SU-DHL-6 (cell line): ENCODE data around the gene CLDN8.

Source experiments
- H2AFZ ChIP-seq: fragments of 200-600 bp; sonication (generic); 2 replicates; pipeline ENCODE4 v1.6.1; 2014; ENCODE audit warnings: low read depth, mild to moderate bottlenecking, moderate library complexity, mixed read lengths, antibody characterized with exemption, low read length; ENCODE audit not compliant: severe bottlenecking
- H3F3A ChIP-seq: fragments of 200-600 bp; shearing (Covaris generic); 2 replicates; pipeline ENCODE4 v1.6.0; 2016; ENCODE audit warnings: antibody characterized with exemption, mild to moderate bottlenecking; ENCODE audit not compliant: insufficient read depth
- H3K27ac ChIP-seq: fragments of 200-600 bp; sonication (generic); 2 replicates; pipeline ENCODE4 v1.5.1; 2016; ENCODE audit warnings: low read depth, mild to moderate bottlenecking, low read length, moderate library complexity, mixed read lengths
- H3K27me3 ChIP-seq: fragments of 200-600 bp; sonication (generic), shearing (Covaris generic); 2 replicates; pipeline ENCODE4 v1.6.0; 2014; ENCODE audit warnings: mild to moderate bottlenecking, low read length
- H3K36me3 ChIP-seq: fragments of 200-600 bp; sonication (generic); 2 replicates; pipeline ENCODE4 v1.6.1; 2014; ENCODE audit warnings: mild to moderate bottlenecking, low read length, mixed read lengths
- H3K4me2 ChIP-seq: fragments of 300-600, 200-600 bp; shearing (Covaris generic), sonication (generic); 2 replicates; pipeline ENCODE4 v1.6.0; 2014; ENCODE audit warnings: low read length, low read depth, mild to moderate bottlenecking; ENCODE audit not compliant: poor library complexity, severe bottlenecking
- H3K4me3 ChIP-seq: fragments of 200-600 bp; sonication (generic); 2 replicates; pipeline ENCODE4 v1.5.1; 2014; ENCODE audit warnings: antibody characterized with exemption, low read length, mild to moderate bottlenecking, mixed read lengths; ENCODE audit not compliant: insufficient read depth, poor library complexity, severe bottlenecking
- H3K79me2 ChIP-seq: fragments of 200-600 bp; sonication (generic); 2 replicates; pipeline ENCODE4 v1.6.1; 2014; ENCODE audit warnings: mild to moderate bottlenecking, low read length, moderate library complexity; ENCODE audit not compliant: insufficient read depth
- H3K9ac ChIP-seq: fragments of 200-600 bp; sonication (generic); 2 replicates; pipeline ENCODE4 v1.7.0; 2014; ENCODE audit warnings: mild to moderate bottlenecking, low read length
- H3K9me2 ChIP-seq: fragments of 200-600 bp; sonication (generic); replicated peaks from 2 replicates; pipeline ENCODE4 v1.6.1; 2014; ENCODE audit warnings: low read length; ENCODE audit not compliant: insufficient read depth
- H3K9me3 ChIP-seq: fragments of 200-600 bp; sonication (generic); 2 replicates; pipeline ENCODE4 v1.6.1; 2014; ENCODE audit warnings: low read length, mixed read lengths; ENCODE audit not compliant: insufficient read depth
- H4K20me1 ChIP-seq: fragments of 200-600 bp; sonication (generic); 2 replicates; pipeline ENCODE4 v1.6.1; 2014; ENCODE audit warnings: low read depth, mild to moderate bottlenecking, antibody characterized with exemption, low read length, moderate library complexity, mixed read lengths
- CTCF ChIP-seq: fragments of 200-600 bp; sonication (generic); IDR thresholded peaks from one replicate; pipeline ENCODE4 v1.5.1; 2017; ENCODE audit warnings: antibody characterized with exemption, mild to moderate bottlenecking, low read length, moderate library complexity; ENCODE audit not compliant: insufficient read depth, poor library complexity, severe bottlenecking
- EZH2phosphoT487 ChIP-seq: fragments of 200-600 bp; sonication (generic), shearing (Covaris generic); conservative IDR thresholded peaks from 2 replicates; pipeline ENCODE4 v1.6.1; 2018; ENCODE audit warnings: mild to moderate bottlenecking, antibody characterized with exemption, low read length, moderate library complexity, mixed read lengths

CLDN8 gene

GRCh38 chr21:30223596-30223995 lies 7.7 kb upstream of the CLDN8 start:
- no peaks in the 10 kb centered on the region for H4K20me1 ChIP-seq
- H3K27me3 ChIP-seq: no peaks in the 10 kb centered on the region
- H3K9me3 ChIP-seq: no peaks in the 10 kb centered on the region
- H3K9ac ChIP-seq: no peak overlapping the region
- H3K4me3 ChIP-seq: no peak overlapping the region
- H3K36me3 ChIP-seq: no peaks in the 10 kb centered on the region
- H2AFZ ChIP-seq: no peak overlapping the region
- no peaks in the 10 kb centered on the region for H3K79me2 ChIP-seq
- no peak overlapping the region for H3K4me2 ChIP-seq
- no peaks in the 10 kb centered on the region for H3F3A ChIP-seq
- H3K27ac ChIP-seq: no peak overlapping the region
- no peak for TF ChIP-seq EZH2phosphoT487
- TF ChIP-seq CTCF: no peak
- no peaks in the 10 kb centered on the region; the same call in 1 of the 2 replicates for H3K9me2 ChIP-seq

- H3K9ac ChIP-seq: no peak overlapping the region
- no peak overlapping the region for H3K27ac ChIP-seq
- no peaks in the 10 kb centered on the region for H3F3A ChIP-seq
- no peak overlapping the region for H3K4me3 ChIP-seq
- H3K9me3 ChIP-seq: no peaks in the 10 kb centered on the region
- H2AFZ ChIP-seq: no peak overlapping the region
- no peaks in the 10 kb centered on the region for H3K27me3 ChIP-seq
- H3K9me2 ChIP-seq: no peaks in the 10 kb centered on the region; the same call in 1 of the 2 replicates
- no peaks in the 10 kb centered on the region for H3K36me3 ChIP-seq
- H4K20me1 ChIP-seq: no peaks in the 10 kb centered on the region
- H3K4me2 ChIP-seq: no peak overlapping the region
- TF ChIP-seq EZH2phosphoT487 (no peak), CTCF (no peak)
- H3K79me2 ChIP-seq: no peaks in the 10 kb centered on the region
These were observed 6.8 kb upstream of the CLDN8 start for GRCh38 chr21:30222724-30223123.

- Histone ChIP-seq H3K36me3 (no peaks in the 10 kb centered on the region), H3K9me2 (no peaks in the 10 kb centered on the region), H3K79me2 (no peaks in the 10 kb centered on the region), H3F3A (no peaks in the 10 kb centered on the region), H4K20me1 (no peaks in the 10 kb centered on the region), H3K4me2 (no peak overlapping the region), H3K27me3 (no peaks in the 10 kb centered on the region), H3K9ac (no peak overlapping the region), H3K4me3 (no peak overlapping the region), H3K27ac (no peak overlapping the region), H3K9me3 (no peaks in the 10 kb centered on the region), H2AFZ (no peak overlapping the region)
- no peak for TF ChIP-seq CTCF
- no peak for TF ChIP-seq EZH2phosphoT487
These were observed 4.8 kb downstream of the CLDN8 start for GRCh38 chr21:30211071-30211470.
